ENCODE results near the gene DYNLT1.
"Not testable (repeated sequence)": the region's sequence is repeated elsewhere in the genome, so short reads cannot be mapped to it uniquely, and the experiment has no call there.

Gene DYNLT1

GRCh38 chr6:158639056-158639455 lies 5.5 kb downstream of the DYNLT1 start:
- in situ Hi-C loops (cut with HindIII; ENCODE audit: low sequenced_read_pairs) = no loop called here
- H3K4me3 ChIP-seq (ENCODE audit: low read depth, low read length) = no peak overlapping the region
- no peak for TF ChIP-seq CTCF (IDR thresholded peaks at IDR 0.05; ENCODE audit: low read depth, low read length, missing control alignments)
- DNase-seq (ENCODE audit: low read depth) = no peak

- in situ Hi-C loops (cut with HindIII; ENCODE audit: low sequenced_read_pairs) = no loop called here
- DNase-seq (ENCODE audit: low read depth) = no peak
- no peak overlapping the region for H3K4me3 ChIP-seq (ENCODE audit: low read depth, low read length)
- no peak for TF ChIP-seq CTCF (IDR thresholded peaks at IDR 0.05; ENCODE audit: low read depth, low read length, missing control alignments)
These were observed 6.2 kb downstream of the DYNLT1 start for GRCh38 chr6:158638324-158638854.

GRCh38 chr6:158636778-158637177 lies 7.8 kb downstream of the DYNLT1 start:
- no peak for DNase-seq (ENCODE audit: low read depth)
- in situ Hi-C loops (cut with HindIII; ENCODE audit: low sequenced_read_pairs) = no loop called here
- TF ChIP-seq CTCF (IDR thresholded peaks at IDR 0.05; ENCODE audit: low read depth, low read length, missing control alignments) = no peak
- no peak overlapping the region for H3K4me3 ChIP-seq (ENCODE audit: low read depth, low read length)

DNA sequence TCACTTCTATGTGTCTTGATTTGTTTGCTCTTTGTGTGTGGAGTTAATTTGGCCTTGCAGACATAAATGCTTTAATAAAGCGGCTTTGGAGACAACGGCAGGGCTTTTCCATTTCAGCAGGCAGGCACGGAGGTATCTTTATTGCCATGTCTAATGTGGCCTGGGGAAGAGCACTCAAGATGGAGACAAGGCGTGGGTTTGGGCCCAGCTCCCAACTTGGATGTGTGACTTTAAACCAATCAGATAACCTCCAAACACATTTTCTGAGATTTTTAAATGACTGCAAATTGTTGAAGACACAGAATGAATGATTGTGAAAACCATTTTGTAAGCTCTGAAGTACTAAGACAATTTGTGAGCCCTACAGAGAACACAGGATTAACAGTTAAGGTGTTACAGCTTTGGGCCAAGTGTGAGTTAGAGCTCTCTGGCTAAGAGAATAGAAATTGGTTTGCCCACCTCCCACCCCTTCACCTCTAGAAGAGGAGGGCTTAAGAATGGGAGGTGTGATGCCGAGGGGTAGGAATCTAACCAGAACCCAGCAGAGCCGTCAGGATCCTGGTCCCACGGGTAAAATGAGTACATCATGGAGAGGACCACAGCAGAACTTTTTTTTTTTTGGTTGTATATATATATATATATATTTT lies 9.0 kb downstream of the DYNLT1 start:
- no peak for TF ChIP-seq CTCF (IDR thresholded peaks at IDR 0.05; ENCODE audit: low read depth, low read length, missing control alignments)
- H3K4me3 ChIP-seq (ENCODE audit: low read depth, low read length) = no peak overlapping the region
- in situ Hi-C loops (cut with HindIII; ENCODE audit: low sequenced_read_pairs) = no loop called here
- no peak for DNase-seq (ENCODE audit: low read depth)

DNA sequence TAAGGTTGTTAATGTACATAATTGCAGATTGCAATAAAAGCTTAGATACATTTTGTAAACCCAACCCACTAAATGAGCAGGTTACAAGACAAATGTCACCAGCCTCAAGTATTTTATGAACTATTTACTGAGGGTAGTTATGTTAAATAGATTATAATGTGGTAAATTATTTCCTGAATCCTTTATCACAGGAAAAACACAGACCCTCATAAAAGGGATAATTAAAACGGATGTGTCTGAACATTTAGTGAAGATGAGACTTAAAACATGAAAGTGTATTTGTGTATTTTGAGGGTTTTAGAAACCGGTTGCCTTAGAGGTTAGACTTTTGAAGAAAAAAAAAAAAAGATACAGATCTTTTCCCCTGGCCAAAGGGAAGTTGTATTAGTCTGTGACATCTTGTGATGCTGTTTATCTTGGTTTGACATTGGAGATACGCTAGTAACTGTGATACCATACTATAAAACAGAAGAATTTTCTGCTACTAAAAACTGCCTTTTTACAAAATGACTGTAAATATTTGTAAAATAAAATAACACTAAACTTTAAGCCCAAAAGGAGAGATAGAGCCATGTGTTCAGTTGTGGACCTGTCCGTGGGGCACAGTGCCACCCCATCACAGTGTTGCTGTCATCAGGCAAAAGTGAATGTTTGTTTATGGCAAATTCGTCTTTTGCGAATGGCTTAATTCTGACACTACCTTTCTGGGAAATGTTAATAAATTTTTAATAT lies 9.7 kb downstream of the DYNLT1 start:
- no peak for TF ChIP-seq CTCF (IDR thresholded peaks at IDR 0.05; ENCODE audit: low read depth, low read length, missing control alignments)
- no peak overlapping the region for H3K4me3 ChIP-seq (ENCODE audit: low read depth, low read length)
- no peak for DNase-seq (ENCODE audit: low read depth)
- in situ Hi-C loops (cut with HindIII; ENCODE audit: low sequenced_read_pairs) = no loop called here

GRCh38 chr6:158633127-158633526 lies 11.4 kb downstream of the DYNLT1 start:
- no peak for TF ChIP-seq CTCF (IDR thresholded peaks at IDR 0.05; ENCODE audit: low read depth, low read length, missing control alignments)
- in situ Hi-C loops (cut with HindIII; ENCODE audit: low sequenced_read_pairs) = no loop called here
- no peak overlapping the region for H3K4me3 ChIP-seq (ENCODE audit: low read depth, low read length)
- DNase-seq (ENCODE audit: low read depth) = no peak

DNA sequence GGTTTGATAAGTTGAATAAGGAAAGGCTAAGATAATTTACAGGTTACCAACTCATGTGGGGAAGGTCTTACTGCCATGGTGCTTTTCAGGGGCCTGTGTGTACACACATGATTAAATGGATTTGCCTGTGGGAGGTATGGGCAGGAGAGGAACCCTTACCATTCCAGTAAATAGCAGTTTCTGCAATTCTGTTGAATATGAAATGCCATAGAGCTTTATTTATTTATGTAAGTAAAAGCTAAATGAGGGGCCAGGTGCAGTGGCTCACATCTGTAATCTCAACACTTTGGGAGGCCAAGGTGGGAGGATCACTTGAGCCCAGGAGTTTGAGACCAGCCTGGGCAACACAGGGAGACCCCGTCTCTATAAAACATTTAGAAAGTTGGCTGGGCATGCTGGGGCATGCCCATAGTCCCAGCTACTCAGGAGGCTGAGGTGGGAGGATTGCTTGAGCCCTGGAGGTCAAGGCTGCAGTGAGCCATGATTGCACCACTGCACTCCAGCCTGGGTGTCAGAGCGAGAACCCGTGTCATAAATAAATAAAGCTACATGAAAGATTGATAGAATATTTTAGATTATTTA lies 11.9 kb downstream of the DYNLT1 start:
- in situ Hi-C loops (cut with HindIII; ENCODE audit: low sequenced_read_pairs); DNase-seq (ENCODE audit: low read depth); H3K4me3 ChIP-seq (ENCODE audit: low read depth, low read length): not testable (repeated sequence)

Measured in astrocyte of the cerebellum (primary cell).